Heart left ventricle (tissue), 13 donors: ENCODE results near the gene ANGPTL8.

Experiments
- CTCF ChIP-seq, 12 donors: fragments of 200-600 bp; sonication (generic) in 4 of 12; IDR thresholded peaks; one replicate each; pipeline versions ENCODE4 v1.5.0 to v1.8.0; 2018 to 2022; ENCODE audit warnings: antibody characterized with exemption in 12 of 12, mild to moderate bottlenecking in 5 of 12
- POLR2A ChIP-seq, 2 donors: fragments of 450-650 bp; IDR thresholded peaks; one replicate each; pipeline ENCODE4 v1.6.1; 2017; ENCODE audit warnings: antibody characterized with exemption in 2 of 2, mild to moderate bottlenecking in 2 of 2, moderate library complexity in 2 of 2
- donor health status: ischemic (EF 13 %, LVEDD 7.1; RV severe dilation, severe dysfunction).
- donor health status: DM: no; HTN: yes; CAD: no.
- donor health status: DM: no; HTN: no; CAD: no.
- donor health status: ischemic (EF 25% LVEDD 6.9; RV normal size, moderate dysfunction).
- donor health status: ischemic (EF 25% LVEDD 5.7; RV mildly dilated, moderate dysfunction).
- donor health status: ischemic (EF 35%, LVEDD 5.7; RV mildly dilated, moderate dysfunction).
- donor health status: nonischemic (EF 11% LVEDD 7.7; RV severe dilation, severe dysfunction).
- donor health status: DM: yes; HTN: yes; CAD: no.
- donor health status: PGD.
- donor health status: ischemic (EF 29% LVEDD 5.4; RV normal size, mild dysfunction).
- donor health status: nonischemic (EF 23%, LVEDD 6.1; RV moderate dilation, normal function).

GRCh38 chr19:11263726-11264125 lies 24.3 kb downstream of the ANGPTL8 start:
- TF ChIP-seq CTCF (IDR thresholded peaks at IDR 0.05) (no peak), POLR2A (IDR thresholded peaks at IDR 0.05) (no peak)
